NOMO-1 (cell line): ENCODE results near the gene ANKRD44.
"Not testable (repeated sequence)": the region's sequence is repeated elsewhere in the genome, so short reads cannot be mapped to it uniquely, and the experiment has no call there.

Experiments
- DNase-seq, 2 experiments: peaks; one replicate each; lab custom pipeline; 2025; ENCODE audit not compliant: unreplicated experiment in 2 of 2; lab: John Stamatoyannopoulos, UW

The ANKRD44 gene

GRCh38 chr2:197241596-197241995, 69.0 kb downstream of the ANKRD44 start:
- DNase-seq, result peak in 1 of 2 experiments; percentile 55

DNA sequence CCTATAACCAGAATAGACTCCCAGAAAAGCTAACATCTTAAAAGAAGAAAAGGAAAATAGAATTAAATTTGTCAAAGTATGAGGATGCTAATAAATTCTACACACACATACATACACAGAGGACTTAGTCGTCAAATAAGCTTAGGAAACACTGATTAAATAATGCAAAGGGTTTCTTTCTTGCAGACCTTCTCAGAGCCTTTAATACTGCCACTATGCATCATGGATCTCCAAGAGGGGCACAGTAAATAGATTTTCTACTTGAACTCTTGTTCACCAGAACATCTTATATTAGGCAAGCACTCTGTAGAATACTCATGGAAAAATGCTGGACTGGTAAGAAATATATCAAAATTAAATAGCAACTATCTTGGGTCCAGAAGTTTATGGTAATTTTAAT, 69.4 kb downstream of the ANKRD44 start:
- no peak for DNase-seq

- peak; percentile 54 to 70 for DNase-seq
These were observed 70.0 kb downstream of the ANKRD44 start for GRCh38 chr2:197240421-197241041.

GRCh38 chr2:197240018-197240417, 70.6 kb downstream of the ANKRD44 start:
- not testable (repeated sequence) for DNase-seq

- DNase-seq, result peak; percentile 33 to 83
These were observed 71.1 kb downstream of the ANKRD44 start for GRCh38 chr2:197239434-197239833.

DNA sequence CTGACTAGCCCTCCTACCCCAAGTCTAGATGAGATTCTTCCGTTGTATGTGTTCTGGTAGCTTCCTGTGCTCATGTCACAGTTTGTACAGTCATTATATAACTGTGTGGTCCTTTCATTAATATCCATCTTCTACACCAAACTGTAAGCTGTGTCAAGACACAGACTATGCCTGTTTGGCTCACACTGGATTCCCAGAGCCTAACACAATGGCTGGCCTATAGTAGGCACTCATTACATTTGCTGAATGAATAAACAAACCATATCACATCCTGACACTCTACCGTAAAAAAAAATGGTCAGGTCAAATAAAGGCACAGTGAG, 72.6 kb downstream of the ANKRD44 start:
- no peak for DNase-seq

DNA sequence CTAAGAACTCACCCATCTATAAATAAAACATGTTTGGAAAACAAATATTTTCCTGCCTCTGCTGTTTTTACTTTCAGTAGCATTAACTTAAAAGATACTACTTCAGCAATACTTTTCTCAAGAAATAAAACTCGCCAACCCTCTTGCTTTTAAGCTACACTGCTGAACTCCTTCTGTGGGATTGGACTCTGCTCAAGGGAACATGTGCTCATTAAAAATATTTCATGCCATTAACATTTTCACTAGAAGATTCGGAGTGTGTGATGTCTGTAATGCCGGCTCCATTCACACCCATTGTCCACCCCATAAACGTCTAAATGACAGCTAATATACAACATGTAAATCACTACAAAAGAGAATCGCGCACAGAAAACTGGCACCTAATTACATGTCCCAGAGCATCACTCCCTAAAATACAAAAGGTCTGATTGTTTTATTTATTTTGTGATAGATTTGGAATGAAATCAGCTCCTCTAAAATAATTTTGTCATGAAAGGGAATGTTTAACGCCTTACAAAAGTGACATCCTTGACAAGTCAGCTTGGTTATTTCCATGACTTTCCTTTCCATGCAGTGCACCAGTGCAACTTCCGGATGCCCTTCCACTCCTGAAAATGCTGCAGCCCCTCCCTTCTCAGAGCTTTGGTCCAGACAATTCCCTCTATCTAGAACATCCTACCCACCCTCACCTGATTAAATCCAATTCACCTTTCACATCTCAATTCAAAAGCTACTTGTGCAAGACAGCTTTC, 73.1 kb downstream of the ANKRD44 start:
- no peak for DNase-seq

- DNase-seq, result no peak
These were observed 73.8 kb downstream of the ANKRD44 start for GRCh38 chr2:197236816-197237215.

- no peak for DNase-seq
These were observed 74.4 kb downstream of the ANKRD44 start for GRCh38 chr2:197236159-197236558.

GRCh38 chr2:197235711-197236110, 74.9 kb downstream of the ANKRD44 start:
- peak in 1 of 2 experiments; percentile 22 for DNase-seq

DNA sequence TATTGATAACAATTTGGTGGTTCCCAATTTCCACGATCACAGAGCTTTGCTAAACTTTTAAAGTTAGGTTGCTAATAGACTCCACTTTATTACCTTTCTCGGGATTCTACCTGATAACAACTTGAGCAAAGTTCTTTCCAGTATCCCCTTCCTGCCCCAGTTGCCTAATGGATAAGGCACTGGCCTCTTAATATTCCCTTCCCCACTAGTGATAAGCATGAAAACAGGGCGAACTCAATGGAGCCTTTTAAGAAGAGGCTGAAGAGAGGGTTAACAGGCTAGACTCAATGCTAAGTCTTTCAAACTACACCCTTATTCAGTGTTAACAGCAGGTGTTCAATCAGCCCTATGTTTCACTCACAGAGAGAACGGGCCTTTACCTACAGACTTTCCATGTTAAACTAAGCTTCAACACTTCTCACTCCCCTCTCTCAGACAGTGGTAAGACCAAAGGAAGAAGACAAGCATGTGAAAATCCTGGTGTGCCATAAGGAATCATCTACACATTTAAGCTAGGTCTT, 75.8 kb downstream of the ANKRD44 start:
- no peak for DNase-seq

- no peak for DNase-seq
These were observed 77.1 kb downstream of the ANKRD44 start for GRCh38 chr2:197233473-197233872.

- DNase-seq, result no peak
These were observed 78.6 kb downstream of the ANKRD44 start for GRCh38 chr2:197232010-197232409.

- DNase-seq, result peak in 1 of 2 experiments; percentile 68
These were observed 80.8 kb downstream of the ANKRD44 start for GRCh38 chr2:197229509-197230443.

DNA sequence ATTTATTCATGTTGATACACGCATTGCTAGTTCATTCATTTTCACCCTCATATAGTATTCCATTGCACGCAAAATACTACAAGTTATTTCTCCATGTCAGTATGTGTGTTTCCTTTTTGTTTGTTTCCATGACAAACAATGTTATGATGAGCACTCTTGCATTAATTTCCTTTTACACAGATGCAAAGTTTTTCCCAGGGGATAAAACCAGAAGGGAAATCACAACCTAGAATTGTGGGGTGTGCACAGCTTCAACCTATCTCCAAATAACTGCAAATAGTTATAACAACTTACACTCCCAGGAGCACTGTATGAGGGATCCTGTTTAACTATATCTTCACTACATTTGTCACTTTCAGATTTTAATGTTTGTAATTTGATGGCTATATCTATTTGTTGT, 87.1 kb downstream of the ANKRD44 start:
- DNase-seq, result no peak

- no peak for DNase-seq
These were observed 90.9 kb downstream of the ANKRD44 start for GRCh38 chr2:197219636-197220035.

DNA sequence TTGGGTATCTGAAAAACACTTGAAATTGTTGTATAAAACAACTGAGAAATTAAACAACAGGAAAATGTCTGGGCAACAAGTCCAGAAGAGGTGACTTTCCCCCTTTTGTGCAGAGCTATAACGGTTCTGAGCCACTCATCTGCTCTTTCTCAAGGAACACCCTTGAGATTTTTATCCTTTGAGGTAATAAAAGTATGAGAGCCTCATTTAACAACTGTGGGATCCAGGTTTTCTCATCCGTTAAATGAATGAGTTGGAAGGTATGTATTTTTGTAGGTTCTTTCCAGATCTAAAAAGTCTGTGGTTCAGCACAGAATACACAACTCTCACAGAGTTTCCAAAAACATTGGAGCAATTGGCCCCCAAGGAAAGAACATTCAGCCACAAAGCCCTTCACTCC, 93.0 kb downstream of the ANKRD44 start:
- DNase-seq, result no peak

GRCh38 chr2:197216361-197216979, 94.1 kb downstream of the ANKRD44 start:
- peak; percentile 29 to 81 for DNase-seq

DNA sequence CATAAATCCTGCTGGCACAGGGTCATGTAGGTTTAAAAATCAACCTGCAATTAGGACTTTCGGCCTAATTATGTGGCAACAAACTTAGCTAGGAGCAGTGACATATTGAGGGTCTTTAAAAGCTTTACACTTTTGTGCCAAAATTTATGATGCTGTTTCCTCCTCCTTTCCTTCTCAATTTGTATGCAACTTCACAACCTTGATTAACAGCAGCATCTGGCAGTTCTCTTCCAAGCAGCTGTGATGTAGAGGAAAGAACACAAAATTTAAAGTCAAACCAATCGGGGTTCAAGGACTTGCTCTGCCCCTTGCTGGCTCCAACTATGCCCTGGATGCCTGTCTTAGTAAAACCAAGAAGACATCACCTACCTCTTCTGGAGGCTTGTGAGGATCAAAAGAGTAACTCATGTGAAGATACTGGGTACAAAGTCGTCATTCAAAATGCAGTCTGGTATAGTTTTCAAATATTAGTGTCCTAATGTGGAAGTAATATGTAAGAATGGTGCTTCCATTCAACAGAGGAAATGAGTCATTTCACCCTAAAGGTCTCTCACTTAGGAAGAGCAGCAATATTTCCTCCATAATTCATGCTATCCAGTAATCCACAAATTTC, 94.7 kb downstream of the ANKRD44 start:
- DNase-seq, result no peak
